C4-2B (cell line): Measurements from ENCODE around the gene SMAD4.

Source experiments
- ZFX ChIP-seq: fragments of 450-650 bp; IDR thresholded peaks from 2 replicates; pipeline ENCODE4 v1.6.1; 2017
- TF ChIP-seq, protein P1 (sequence below): fragments of 450-650 bp; conservative IDR thresholded peaks from 2 replicates; pipeline ENCODE4 v1.5.1; 2017; ENCODE audit warnings: mild to moderate bottlenecking

DNA sequence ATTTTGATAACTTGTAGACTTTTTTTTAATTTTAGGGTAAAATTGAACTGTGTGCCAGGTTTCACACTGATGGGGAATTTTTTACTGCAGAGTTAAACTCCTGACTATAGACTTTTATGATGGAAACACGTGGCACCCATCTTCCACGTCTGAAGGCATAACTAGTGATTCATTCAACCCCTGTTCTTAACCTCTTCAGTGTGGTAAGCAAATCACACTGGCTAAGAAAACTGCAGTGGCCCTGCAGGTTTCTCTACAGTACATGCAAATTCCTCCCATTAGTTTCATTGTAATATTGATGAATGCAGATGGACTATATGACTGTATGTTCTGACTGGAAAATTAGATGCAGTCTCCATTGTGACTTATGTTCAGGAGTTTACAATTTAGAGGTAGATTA, 47.2 kb downstream of the SMAD4 start:
- TF ChIP-seq, protein P1, sequence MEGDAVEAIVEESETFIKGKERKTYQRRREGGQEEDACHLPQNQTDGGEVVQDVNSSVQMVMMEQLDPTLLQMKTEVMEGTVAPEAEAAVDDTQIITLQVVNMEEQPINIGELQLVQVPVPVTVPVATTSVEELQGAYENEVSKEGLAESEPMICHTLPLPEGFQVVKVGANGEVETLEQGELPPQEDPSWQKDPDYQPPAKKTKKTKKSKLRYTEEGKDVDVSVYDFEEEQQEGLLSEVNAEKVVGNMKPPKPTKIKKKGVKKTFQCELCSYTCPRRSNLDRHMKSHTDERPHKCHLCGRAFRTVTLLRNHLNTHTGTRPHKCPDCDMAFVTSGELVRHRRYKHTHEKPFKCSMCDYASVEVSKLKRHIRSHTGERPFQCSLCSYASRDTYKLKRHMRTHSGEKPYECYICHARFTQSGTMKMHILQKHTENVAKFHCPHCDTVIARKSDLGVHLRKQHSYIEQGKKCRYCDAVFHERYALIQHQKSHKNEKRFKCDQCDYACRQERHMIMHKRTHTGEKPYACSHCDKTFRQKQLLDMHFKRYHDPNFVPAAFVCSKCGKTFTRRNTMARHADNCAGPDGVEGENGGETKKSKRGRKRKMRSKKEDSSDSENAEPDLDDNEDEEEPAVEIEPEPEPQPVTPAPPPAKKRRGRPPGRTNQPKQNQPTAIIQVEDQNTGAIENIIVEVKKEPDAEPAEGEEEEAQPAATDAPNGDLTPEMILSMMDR: no peak
- TF ChIP-seq ZFX: no peak
